Measurements from ENCODE around the gene GUSB. TPM values are rescaled to one million over a fixed set of nuclear protein-coding genes. Genes with fewer than 3 reads are reported as not detected.

GUSB gene
- total and polyA plus RNA-seq, 9 of the 15 experiments (the other 6 are each of a cell fraction or from before 2014, with no cell fraction given) = 22.7 to 102 (median 60.1) TPM

GRCh38 chr7:66013938-66014337 lies 31.9 kb upstream of the GUSB start (continued):
- TF ChIP-seq, protein P1, sequence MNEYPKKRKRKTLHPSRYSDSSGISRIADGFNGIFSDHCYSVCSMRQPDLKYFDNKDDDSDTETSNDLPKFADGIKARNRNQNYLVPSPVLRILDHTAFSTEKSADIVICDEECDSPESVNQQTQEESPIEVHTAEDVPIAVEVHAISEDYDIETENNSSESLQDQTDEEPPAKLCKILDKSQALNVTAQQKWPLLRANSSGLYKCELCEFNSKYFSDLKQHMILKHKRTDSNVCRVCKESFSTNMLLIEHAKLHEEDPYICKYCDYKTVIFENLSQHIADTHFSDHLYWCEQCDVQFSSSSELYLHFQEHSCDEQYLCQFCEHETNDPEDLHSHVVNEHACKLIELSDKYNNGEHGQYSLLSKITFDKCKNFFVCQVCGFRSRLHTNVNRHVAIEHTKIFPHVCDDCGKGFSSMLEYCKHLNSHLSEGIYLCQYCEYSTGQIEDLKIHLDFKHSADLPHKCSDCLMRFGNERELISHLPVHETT (CRISPR knock-in tag; conservative IDR thresholded peaks at IDR 0.05 in 1 of 2, IDR thresholded peaks at IDR 0.05 in 1 of 2) = no peak
- peak; percentile 54 for TF ChIP-seq DEAF1 (CRISPR knock-in tag; IDR thresholded peaks at IDR 0.05)
- TF ChIP-seq, protein P2, sequence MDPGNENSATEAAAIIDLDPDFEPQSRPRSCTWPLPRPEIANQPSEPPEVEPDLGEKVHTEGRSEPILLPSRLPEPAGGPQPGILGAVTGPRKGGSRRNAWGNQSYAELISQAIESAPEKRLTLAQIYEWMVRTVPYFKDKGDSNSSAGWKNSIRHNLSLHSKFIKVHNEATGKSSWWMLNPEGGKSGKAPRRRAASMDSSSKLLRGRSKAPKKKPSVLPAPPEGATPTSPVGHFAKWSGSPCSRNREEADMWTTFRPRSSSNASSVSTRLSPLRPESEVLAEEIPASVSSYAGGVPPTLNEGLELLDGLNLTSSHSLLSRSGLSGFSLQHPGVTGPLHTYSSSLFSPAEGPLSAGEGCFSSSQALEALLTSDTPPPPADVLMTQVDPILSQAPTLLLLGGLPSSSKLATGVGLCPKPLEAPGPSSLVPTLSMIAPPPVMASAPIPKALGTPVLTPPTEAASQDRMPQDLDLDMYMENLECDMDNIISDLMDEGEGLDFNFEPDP (CRISPR knock-in tag; IDR thresholded peaks at IDR 0.05) = no peak
- TF ChIP-seq, protein P3, sequence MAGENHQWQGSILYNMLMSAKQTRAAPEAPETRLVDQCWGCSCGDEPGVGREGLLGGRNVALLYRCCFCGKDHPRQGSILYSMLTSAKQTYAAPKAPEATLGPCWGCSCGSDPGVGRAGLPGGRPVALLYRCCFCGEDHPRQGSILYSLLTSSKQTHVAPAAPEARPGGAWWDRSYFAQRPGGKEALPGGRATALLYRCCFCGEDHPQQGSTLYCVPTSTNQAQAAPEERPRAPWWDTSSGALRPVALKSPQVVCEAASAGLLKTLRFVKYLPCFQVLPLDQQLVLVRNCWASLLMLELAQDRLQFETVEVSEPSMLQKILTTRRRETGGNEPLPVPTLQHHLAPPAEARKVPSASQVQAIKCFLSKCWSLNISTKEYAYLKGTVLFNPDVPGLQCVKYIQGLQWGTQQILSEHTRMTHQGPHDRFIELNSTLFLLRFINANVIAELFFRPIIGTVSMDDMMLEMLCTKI (IDR thresholded peaks at IDR 0.05; ENCODE audit: partially characterized antibody) = no peak
- TF ChIP-seq DPF2 (IDR thresholded peaks at IDR 0.05) = no peak
- no peak for TF ChIP-seq MEF2D (tag; conservative IDR thresholded peaks at IDR 0.05; ENCODE audit: low read depth)
- TF ChIP-seq, protein P4, sequence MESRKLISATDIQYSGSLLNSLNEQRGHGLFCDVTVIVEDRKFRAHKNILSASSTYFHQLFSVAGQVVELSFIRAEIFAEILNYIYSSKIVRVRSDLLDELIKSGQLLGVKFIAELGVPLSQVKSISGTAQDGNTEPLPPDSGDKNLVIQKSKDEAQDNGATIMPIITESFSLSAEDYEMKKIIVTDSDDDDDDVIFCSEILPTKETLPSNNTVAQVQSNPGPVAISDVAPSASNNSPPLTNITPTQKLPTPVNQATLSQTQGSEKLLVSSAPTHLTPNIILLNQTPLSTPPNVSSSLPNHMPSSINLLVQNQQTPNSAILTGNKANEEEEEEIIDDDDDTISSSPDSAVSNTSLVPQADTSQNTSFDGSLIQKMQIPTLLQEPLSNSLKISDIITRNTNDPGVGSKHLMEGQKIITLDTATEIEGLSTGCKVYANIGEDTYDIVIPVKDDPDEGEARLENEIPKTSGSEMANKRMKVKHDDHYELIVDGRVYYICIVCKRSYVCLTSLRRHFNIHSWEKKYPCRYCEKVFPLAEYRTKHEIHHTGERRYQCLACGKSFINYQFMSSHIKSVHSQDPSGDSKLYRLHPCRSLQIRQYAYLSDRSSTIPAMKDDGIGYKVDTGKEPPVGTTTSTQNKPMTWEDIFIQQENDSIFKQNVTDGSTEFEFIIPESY (CRISPR knock-in tag; IDR thresholded peaks at IDR 0.05) = no peak
- no peak for TF ChIP-seq RBM17 (IDR thresholded peaks at IDR 0.05; ENCODE audit: borderline replicate concordance, low read depth, low read length)
- TF ChIP-seq YY1 (IDR thresholded peaks at IDR 0.05; ENCODE audit: borderline replicate concordance in 1 of 3, control insufficient read depth in 1 of 3, extremely low read depth in 1 of 3, insufficient read depth in 3 of 3, insufficient read length in 1 of 3, insufficient replicate concordance in 2 of 3, low read depth in 1 of 3, low read length in 2 of 3) = peak in 1 of 3 experiments; percentile 3
- no peak for TF ChIP-seq ZNF696 (CRISPR knock-in tag; conservative IDR thresholded peaks at IDR 0.05)
- TF ChIP-seq ETS2 (tag; IDR thresholded peaks at IDR 0.05; ENCODE audit: borderline replicate concordance, poor library complexity, severe bottlenecking) = no peak
- no peak for TF ChIP-seq KDM1A (IDR thresholded peaks at IDR 0.05)
- TF ChIP-seq TFE3 (CRISPR knock-in tag; IDR thresholded peaks at IDR 0.05) = 0 out of 2 replicates have a peak, but pooled peaks have one; percentile 13
- TF ChIP-seq HEY1 (CRISPR knock-in tag; IDR thresholded peaks at IDR 0.05; ENCODE audit: borderline replicate concordance) = no peak
- no peak for TF ChIP-seq ZEB2 (IDR thresholded peaks at IDR 0.05)
- TF ChIP-seq SMC3 (conservative IDR thresholded peaks at IDR 0.05; ENCODE audit: insufficient read depth, low read depth, low read length) = peak; percentile 65

All from K562 (cell line).